ENCODE data around the gene AMH.

DNA sequence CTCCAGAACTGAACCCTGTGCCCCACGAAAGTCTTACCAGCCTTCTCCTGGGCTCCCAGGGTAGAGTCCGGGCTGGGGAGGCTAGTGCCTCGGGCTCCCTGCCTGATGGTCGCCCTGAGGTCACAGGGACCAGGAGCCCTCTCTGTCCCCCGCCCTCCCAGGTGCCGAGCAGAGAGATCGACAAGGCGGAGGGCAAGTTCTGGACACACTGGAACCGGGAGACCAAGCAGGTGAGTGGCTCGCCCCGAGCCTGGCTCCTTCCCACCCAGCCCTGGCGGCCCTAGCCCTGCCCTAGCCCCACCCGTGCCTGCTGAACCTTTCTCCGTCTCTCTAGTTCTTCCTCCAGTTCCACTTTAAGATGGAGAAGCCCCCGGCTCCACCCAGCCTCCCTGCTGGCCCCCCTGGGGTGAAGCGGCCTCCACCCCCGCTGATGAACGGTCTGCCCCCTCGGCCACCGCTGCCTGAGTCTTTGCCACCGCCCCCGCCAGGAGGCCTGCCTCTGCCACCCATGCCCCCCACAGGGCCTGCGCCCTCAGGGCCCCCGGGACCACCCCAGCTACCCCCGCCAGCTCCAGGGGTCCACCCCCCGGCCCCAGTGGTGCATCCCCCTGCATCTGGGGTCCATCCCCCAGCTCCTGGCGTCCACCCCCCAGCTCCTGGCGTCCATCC, 1.6 kb upstream of the AMH start:
- TF ChIP-seq, protein P1, sequence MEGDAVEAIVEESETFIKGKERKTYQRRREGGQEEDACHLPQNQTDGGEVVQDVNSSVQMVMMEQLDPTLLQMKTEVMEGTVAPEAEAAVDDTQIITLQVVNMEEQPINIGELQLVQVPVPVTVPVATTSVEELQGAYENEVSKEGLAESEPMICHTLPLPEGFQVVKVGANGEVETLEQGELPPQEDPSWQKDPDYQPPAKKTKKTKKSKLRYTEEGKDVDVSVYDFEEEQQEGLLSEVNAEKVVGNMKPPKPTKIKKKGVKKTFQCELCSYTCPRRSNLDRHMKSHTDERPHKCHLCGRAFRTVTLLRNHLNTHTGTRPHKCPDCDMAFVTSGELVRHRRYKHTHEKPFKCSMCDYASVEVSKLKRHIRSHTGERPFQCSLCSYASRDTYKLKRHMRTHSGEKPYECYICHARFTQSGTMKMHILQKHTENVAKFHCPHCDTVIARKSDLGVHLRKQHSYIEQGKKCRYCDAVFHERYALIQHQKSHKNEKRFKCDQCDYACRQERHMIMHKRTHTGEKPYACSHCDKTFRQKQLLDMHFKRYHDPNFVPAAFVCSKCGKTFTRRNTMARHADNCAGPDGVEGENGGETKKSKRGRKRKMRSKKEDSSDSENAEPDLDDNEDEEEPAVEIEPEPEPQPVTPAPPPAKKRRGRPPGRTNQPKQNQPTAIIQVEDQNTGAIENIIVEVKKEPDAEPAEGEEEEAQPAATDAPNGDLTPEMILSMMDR (IDR thresholded peaks at IDR 0.05) = no peak
- no peak for TF ChIP-seq ZFX (IDR thresholded peaks at IDR 0.05; ENCODE audit: borderline replicate concordance)

Data from 22Rv1 (cell line).